Activated T-cell treated with anti-CD3 and anti-CD28 coated beads, Interleukin-2, amount 50 U/mL, for 24 hours (primary cell): ENCODE results near the gene CXCL17.
"Not testable (repeated sequence)": the region's sequence is repeated elsewhere in the genome, so short reads cannot be mapped to it uniquely, and the experiment has no call there.

Experiments used
- DNase-seq: peaks from one replicate; pipeline ENCODE4 v3.0.0-alpha.2; 2020
- H3K27ac Mint-ChIP-seq: 2 replicates; pipeline ENCODE4 v1.8.0; 2020; ENCODE audit warnings: mild to moderate bottlenecking, mixed read lengths
- H3K27me3 Mint-ChIP-seq: 2 replicates; pipeline ENCODE4 v1.8.0; 2020; ENCODE audit warnings: mixed read lengths
- H3K36me3 Mint-ChIP-seq: 2 replicates; pipeline ENCODE4 v1.8.0; 2020; ENCODE audit warnings: low read depth, mixed read lengths
- H3K4me1 Mint-ChIP-seq: 2 replicates; pipeline ENCODE4 v1.8.0; 2020; ENCODE audit warnings: low read depth, mixed read lengths
- H3K4me3 Mint-ChIP-seq: 2 replicates; pipeline ENCODE4 v1.8.0; 2020; ENCODE audit warnings: mild to moderate bottlenecking, moderate library complexity, mixed read lengths
- H3K9me3 Mint-ChIP-seq: 2 replicates; pipeline ENCODE4 v1.8.0; 2020; ENCODE audit warnings: mixed read lengths

CXCL17 gene

GRCh38 chr19:42471554-42472249, 29.0 kb upstream of the CXCL17 start:
- Mint-ChIP-seq H3K4me3 (no peak overlapping the region), H3K27ac (no peak overlapping the region)
- no peak for DNase-seq

GRCh38 chr19:42469311-42470235, 26.8 kb upstream of the CXCL17 start:
- Mint-ChIP-seq H3K27ac (no peak overlapping the region), H3K27me3 (no peaks in the 10 kb centered on the region), H3K4me3 (no peak overlapping the region), H3K4me1 (peaks cover 23% of the 10 kb centered on the region), H3K36me3 (no peaks in the 10 kb centered on the region), H3K9me3 (no peaks in the 10 kb centered on the region)
- DNase-seq: no peak

More at GRCh38 chr19:42471554-42472249, 29.0 kb upstream of the CXCL17 start:
- no peaks in the 10 kb centered on the region for H3K27me3 Mint-ChIP-seq
- H3K4me1 Mint-ChIP-seq: peaks cover 20% of the 10 kb centered on the region
- no peaks in the 10 kb centered on the region for H3K9me3 Mint-ChIP-seq
- no peaks in the 10 kb centered on the region for H3K36me3 Mint-ChIP-seq

- no peaks in the 10 kb centered on the region for H3K9me3 Mint-ChIP-seq
- H3K4me3 Mint-ChIP-seq: no peak overlapping the region
- peaks cover 23% of the 10 kb centered on the region for H3K4me1 Mint-ChIP-seq
- H3K36me3 Mint-ChIP-seq: no peaks in the 10 kb centered on the region
- no peak overlapping the region for H3K27ac Mint-ChIP-seq
- no peak for DNase-seq
- H3K27me3 Mint-ChIP-seq: no peaks in the 10 kb centered on the region
These were observed 25.6 kb upstream of the CXCL17 start for GRCh38 chr19:42468273-42468796.

- peak overlapping the region; percentile 7 for H3K27ac Mint-ChIP-seq
These were observed 24.5 kb upstream of the CXCL17 start for GRCh38 chr19:42467183-42467760.

GRCh38 chr19:42466521-42467182, 23.9 kb upstream of the CXCL17 start:
- no peak for DNase-seq
- Mint-ChIP-seq H3K27ac (peak overlapping the region; percentile 7), H3K36me3 (no peaks in the 10 kb centered on the region), H3K4me1 (peaks cover 23% of the 10 kb centered on the region), H3K9me3 (no peaks in the 10 kb centered on the region), H3K27me3 (no peaks in the 10 kb centered on the region), H3K4me3 (no peak overlapping the region)

More at GRCh38 chr19:42467183-42467760, 24.5 kb upstream of the CXCL17 start:
- H3K4me1 Mint-ChIP-seq: peaks cover 23% of the 10 kb centered on the region
- no peaks in the 10 kb centered on the region for H3K27me3 Mint-ChIP-seq
- H3K9me3 Mint-ChIP-seq: no peaks in the 10 kb centered on the region
- no peak overlapping the region for H3K4me3 Mint-ChIP-seq
- no peak for DNase-seq
- H3K36me3 Mint-ChIP-seq: no peaks in the 10 kb centered on the region

GRCh38 chr19:42465827-42466280, 23.1 kb upstream of the CXCL17 start:
- Mint-ChIP-seq H3K36me3 (no peaks in the 10 kb centered on the region), H3K4me3 (no peak overlapping the region), H3K27ac (no peak overlapping the region), H3K27me3 (no peaks in the 10 kb centered on the region), H3K9me3 (no peaks in the 10 kb centered on the region), H3K4me1 (peaks cover 23% of the 10 kb centered on the region)
- no peak for DNase-seq

GRCh38 chr19:42461700-42462324, 19.1 kb upstream of the CXCL17 start:
- Mint-ChIP-seq H3K27me3 (no peaks in the 10 kb centered on the region), H3K36me3 (no peaks in the 10 kb centered on the region), H3K4me1 (peaks cover 5% of the 10 kb centered on the region), H3K4me3 (no peak overlapping the region), H3K27ac (no peak overlapping the region), H3K9me3 (no peaks in the 10 kb centered on the region)
- no peak for DNase-seq

- not testable (repeated sequence) for H3K27ac Mint-ChIP-seq, H3K4me1 Mint-ChIP-seq, H3K27me3 Mint-ChIP-seq, H3K36me3 Mint-ChIP-seq, H3K9me3 Mint-ChIP-seq, H3K4me3 Mint-ChIP-seq, DNase-seq
These were observed 18.5 kb upstream of the CXCL17 start for GRCh38 chr19:42461231-42461630.

GRCh38 chr19:42459926-42460325, 17.2 kb upstream of the CXCL17 start:
- DNase-seq: no peak
- H3K27me3 Mint-ChIP-seq: no peaks in the 10 kb centered on the region
- no peaks in the 10 kb centered on the region for H3K9me3 Mint-ChIP-seq
- no peak overlapping the region for H3K4me3 Mint-ChIP-seq
- H3K27ac Mint-ChIP-seq: no peak overlapping the region
- H3K36me3 Mint-ChIP-seq: no peaks in the 10 kb centered on the region
- peaks cover 6% of the 10 kb centered on the region for H3K4me1 Mint-ChIP-seq

- Mint-ChIP-seq H3K27me3 (no peaks in the 10 kb centered on the region), H3K27ac (no peak overlapping the region), H3K9me3 (no peaks in the 10 kb centered on the region), H3K36me3 (no peaks in the 10 kb centered on the region), H3K4me1 (peaks cover 11% of the 10 kb centered on the region), H3K4me3 (no peak overlapping the region)
- no peak for DNase-seq
These were observed 12.9 kb upstream of the CXCL17 start for GRCh38 chr19:42455621-42456081.

- Mint-ChIP-seq H3K4me3 (no peak overlapping the region), H3K9me3 (no peaks in the 10 kb centered on the region), H3K4me1 (peaks cover 11% of the 10 kb centered on the region), H3K27me3 (no peaks in the 10 kb centered on the region), H3K36me3 (no peaks in the 10 kb centered on the region), H3K27ac (no peak overlapping the region)
- DNase-seq: no peak
These were observed 12.3 kb upstream of the CXCL17 start for GRCh38 chr19:42455086-42455485.

- Mint-ChIP-seq H3K4me1 (peaks cover 11% of the 10 kb centered on the region), H3K27ac (no peak overlapping the region), H3K27me3 (no peaks in the 10 kb centered on the region), H3K36me3 (no peaks in the 10 kb centered on the region), H3K4me3 (no peak overlapping the region), H3K9me3 (no peaks in the 10 kb centered on the region)
- no peak for DNase-seq
These were observed 9.8 kb upstream of the CXCL17 start for GRCh38 chr19:42452590-42452989.

GRCh38 chr19:42450314-42450934, 7.7 kb upstream of the CXCL17 start:
- Mint-ChIP-seq H3K4me3 (no peak overlapping the region), H3K27ac (no peak overlapping the region), H3K9me3 (no peaks in the 10 kb centered on the region), H3K4me1 (peaks cover 7% of the 10 kb centered on the region), H3K36me3 (no peaks in the 10 kb centered on the region), H3K27me3 (no peaks in the 10 kb centered on the region)
- peak; percentile 72 for DNase-seq
